Caco-2 (cell line): Measurements from ENCODE around the gene AGPAT3. TPM values are rescaled to one million over a fixed set of nuclear protein-coding genes. Genes with fewer than 3 reads are reported as not detected.

Experiments used
- BruUV-seq: library from RNA; stranded (reverse); fragments of 400-500 nt; replicated peaks from 2 replicates; lab custom pipeline; 2021; lab: Mats Ljungman, UMichigan
- CTCF ChIA-PET: fragments of 300-600 bp; sonication (Branson Sonifier 250); formaldehyde crosslinking; loops from one replicate; lab custom pipeline; 2022; ENCODE audit warnings: antibody characterized with exemption; lab: Charles Lee
- POLR2A ChIA-PET: fragments of 300-600 bp; sonication (Branson Sonifier 250); formaldehyde crosslinking; loops from one replicate; lab custom pipeline; 2022; ENCODE audit warnings: antibody characterized with exemption; lab: Charles Lee
- DNase-seq, 2 experiments: peaks; one replicate each; pipeline versions ENCODE4 v3.0.0 to v3.0.0-alpha.2; 2020 to 2022
- H3K27me3 ChIP-seq: replicated peaks from 2 replicates; pipeline ENCODE4 v1.6.0; 2011; ENCODE audit warnings: low read length; ENCODE audit not compliant: control insufficient read depth, insufficient read depth
- H3K36me3 ChIP-seq: 2 replicates; pipeline ENCODE4 v1.5.1; 2011; ENCODE audit warnings: low read length; ENCODE audit not compliant: control insufficient read depth, insufficient read depth
- H3K4me1 ChIP-seq: fragments of 250-450 bp; sonication (Bioruptor Pico); 2 replicates; pipeline ENCODE4 v1.5.1; 2020; ENCODE audit warnings: mild to moderate bottlenecking
- H3K4me3 ChIP-seq: 2 replicates; pipeline ENCODE4 v1.5.1; 2011; ENCODE audit warnings: low read depth, mild to moderate bottlenecking, control low read depth, low read length
- H3K9me3 ChIP-seq: fragments of 250-450 bp; sonication (Bioruptor Pico); 2 replicates; pipeline ENCODE4 v1.5.1; 2020; ENCODE audit warnings: mild to moderate bottlenecking, moderate library complexity
- H3K27ac Mint-ChIP-seq: one replicate; pipeline ENCODE4 v1.8.0; 2022; ENCODE audit warnings: mixed read lengths; ENCODE audit not compliant: unreplicated experiment
- H3K27me3 Mint-ChIP-seq: one replicate; pipeline ENCODE4 v1.8.0; 2022; ENCODE audit warnings: mixed read lengths; ENCODE audit not compliant: insufficient read depth, unreplicated experiment
- H3K36me3 Mint-ChIP-seq: one replicate; pipeline ENCODE4 v1.8.0; 2022; ENCODE audit warnings: mild to moderate bottlenecking, mixed read lengths; ENCODE audit not compliant: insufficient read depth, unreplicated experiment
- H3K4me1 Mint-ChIP-seq: one replicate; pipeline ENCODE4 v1.8.0; 2022; ENCODE audit warnings: low read depth, mixed read lengths; ENCODE audit not compliant: unreplicated experiment
- H3K4me3 Mint-ChIP-seq: one replicate; pipeline ENCODE4 v1.8.0; 2022; ENCODE audit warnings: mild to moderate bottlenecking, moderate library complexity, mixed read lengths; ENCODE audit not compliant: unreplicated experiment
- H3K9me3 Mint-ChIP-seq: one replicate; pipeline ENCODE4 v1.8.0; 2022; ENCODE audit warnings: mixed read lengths; ENCODE audit not compliant: unreplicated experiment
- CTCF ChIP-seq, 2 experiments: fragments of 200-600 bp in 1 of 2; IDR thresholded peaks; 1 replicate in 1 of 2; 2 replicates in 1 of 2; pipeline versions ENCODE4 v1.5.1 to v1.8.0; 2011 to 2022; ENCODE audit warnings: antibody characterized with exemption in 1 of 2, control low read depth in 1 of 2, inconsistent platforms in 1 of 2, low read depth in 1 of 2, low read length in 1 of 2, mild to moderate bottlenecking in 1 of 2, moderate library complexity in 1 of 2; ENCODE audit not compliant: insufficient read depth in 1 of 2, severe bottlenecking in 1 of 2, unreplicated experiment in 1 of 2
- intact Hi-C: fragments of 100-400 bp; cut with micrococcal nuclease; formaldehyde crosslinking; loops from one replicate; pipeline ENCODE4 v1.10.0; 2022; ENCODE audit not compliant: unreplicated experiment
- total RNA-seq: library from RNA; stranded (reverse); gene quantifications from 2 replicates; pipeline ENCODE4 v1.2.3, GENCODE V29; 2022

AGPAT3 gene
- total RNA-seq, 1 experiment from 2014 or later = 61.8 TPM

DNA sequence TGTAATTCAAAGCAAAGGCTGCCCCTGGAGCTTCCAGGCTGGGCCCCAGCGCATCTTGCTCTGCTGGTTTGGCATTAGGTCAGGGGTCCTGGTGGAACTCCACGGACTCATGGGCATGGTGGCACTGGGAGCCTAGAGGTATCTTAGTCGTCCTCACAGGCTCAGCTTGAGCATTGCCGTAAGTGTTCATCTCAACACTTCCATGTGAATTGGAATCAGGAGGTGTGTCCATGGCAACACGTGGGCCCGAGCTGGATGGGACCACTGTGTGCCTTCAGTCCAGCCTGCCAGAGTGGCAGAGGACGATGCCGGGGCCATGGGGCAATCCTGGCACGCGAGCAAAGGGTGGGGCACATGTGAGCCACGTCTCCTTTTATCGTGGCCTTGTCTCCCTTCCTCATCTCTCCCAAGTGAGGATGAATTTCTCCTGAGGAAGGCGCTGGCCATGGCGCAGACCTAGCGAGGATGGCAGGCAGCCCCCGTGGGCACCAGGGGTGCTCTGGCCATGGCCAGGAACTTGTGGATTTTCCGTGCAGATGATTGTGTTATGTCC lies 47.0 kb downstream of the AGPAT3 start:
- ChIA-PET CTCF (interaction anchor here (1.3 kb wide), 1 partner anchor 13 kb away, joined by 3 read pairs; no protein-coding TSS in a partner anchor), POLR2A (no interaction called here)

DNA sequence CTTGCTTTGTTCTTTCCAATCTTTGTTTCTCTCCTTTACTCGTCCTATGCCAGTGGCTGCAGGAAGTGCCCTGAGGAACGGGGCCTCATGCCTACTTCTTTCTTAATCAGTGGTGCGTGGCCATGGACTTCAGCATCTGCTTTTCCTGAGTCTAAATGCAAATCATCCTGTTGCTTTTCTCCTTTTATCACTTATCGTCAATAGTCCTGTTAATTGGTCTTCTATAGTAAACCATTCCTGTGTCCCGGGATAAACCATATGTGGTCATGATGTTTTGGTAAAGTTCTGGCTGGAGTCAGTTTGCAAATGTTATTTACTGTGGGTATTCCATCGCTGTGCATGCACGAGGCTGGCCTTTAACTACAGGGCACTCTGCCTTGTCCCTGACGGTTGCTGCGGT lies 47.5 kb downstream of the AGPAT3 start:
- ChIA-PET POLR2A (no interaction called here), CTCF (no interaction called here)
- no peak for TF ChIP-seq CTCF (IDR thresholded peaks at IDR 0.05; ENCODE audit: insufficient read depth in 1 of 2, low read depth in 1 of 2, low read length in 1 of 2, severe bottlenecking in 1 of 2, unreplicated experiment in 1 of 2)
- peaks cover 18% of the 10 kb centered on the region for H3K4me1 Mint-ChIP-seq
- no peak overlapping the region for H3K4me3 ChIP-seq
- H3K4me3 Mint-ChIP-seq = no peak overlapping the region
- H3K9me3 ChIP-seq = no peaks in the 10 kb centered on the region
- H3K4me1 ChIP-seq = peaks cover 18% of the 10 kb centered on the region
- DNase-seq = no peak
- H3K27ac Mint-ChIP-seq = no peak overlapping the region
- no peaks in the 10 kb centered on the region for H3K27me3 ChIP-seq
- intact Hi-C loops = no loop called here
- H3K36me3 ChIP-seq = no peaks in the 10 kb centered on the region
- BruUV-seq = no TSS peak
- H3K27me3 Mint-ChIP-seq = no peaks in the 10 kb centered on the region
- peaks cover 5% of the 10 kb centered on the region for H3K9me3 Mint-ChIP-seq
- peaks cover 6% of the 10 kb centered on the region for H3K36me3 Mint-ChIP-seq

More for the DNA sequence above, 47.0 kb downstream of the AGPAT3 start:
- Histone ChIP-seq H3K4me1 (peaks cover 18% of the 10 kb centered on the region), H3K9me3 (no peaks in the 10 kb centered on the region), H3K36me3 (no peaks in the 10 kb centered on the region), H3K4me3 (no peak overlapping the region), H3K27me3 (no peaks in the 10 kb centered on the region)
- TF ChIP-seq CTCF (IDR thresholded peaks at IDR 0.05; ENCODE audit: insufficient read depth in 1 of 2, low read depth in 1 of 2, low read length in 1 of 2, severe bottlenecking in 1 of 2, unreplicated experiment in 1 of 2) = no peak
- no TSS peak for BruUV-seq
- Mint-ChIP-seq H3K27me3 (no peaks in the 10 kb centered on the region), H3K9me3 (no peaks in the 10 kb centered on the region), H3K36me3 (peaks cover 8% of the 10 kb centered on the region), H3K4me3 (no peak overlapping the region), H3K4me1 (peaks cover 18% of the 10 kb centered on the region), H3K27ac (no peak overlapping the region)
- no peak for DNase-seq
- intact Hi-C loops = no loop called here

DNA sequence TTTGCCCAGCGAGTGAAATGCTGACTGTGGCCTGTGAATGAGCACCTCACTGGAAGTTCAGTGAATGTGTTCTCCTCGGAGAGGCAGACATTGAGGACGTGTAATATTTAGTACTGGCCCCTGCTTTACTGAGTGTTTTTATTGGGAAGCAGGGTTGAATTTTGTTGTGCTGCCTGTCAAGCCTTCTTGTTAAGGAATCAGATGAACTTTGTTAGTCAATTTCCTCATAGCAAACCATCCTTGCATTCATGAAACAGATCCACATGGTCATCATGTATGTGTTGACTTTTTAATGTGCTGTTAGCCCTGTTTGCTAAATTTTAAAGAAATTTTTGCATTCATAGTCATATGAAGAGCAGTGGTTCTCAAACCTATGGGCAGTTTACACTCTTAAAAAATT lies 47.9 kb downstream of the AGPAT3 start:
- peaks cover 9% of the 10 kb centered on the region for H3K9me3 Mint-ChIP-seq
- Histone ChIP-seq H3K4me1 (peaks cover 18% of the 10 kb centered on the region), H3K36me3 (no peaks in the 10 kb centered on the region), H3K27me3 (no peaks in the 10 kb centered on the region), H3K9me3 (no peaks in the 10 kb centered on the region), H3K4me3 (no peak overlapping the region)
- intact Hi-C loops = no loop called here
- peaks cover 6% of the 10 kb centered on the region for H3K36me3 Mint-ChIP-seq
- no peak for DNase-seq
- peaks cover 18% of the 10 kb centered on the region for H3K4me1 Mint-ChIP-seq
- H3K27ac Mint-ChIP-seq = no peak overlapping the region
- BruUV-seq = no TSS peak
- ChIA-PET CTCF (no interaction called here), POLR2A (no interaction called here)
- no peak overlapping the region for H3K4me3 Mint-ChIP-seq
- H3K27me3 Mint-ChIP-seq = no peaks in the 10 kb centered on the region
- no peak for TF ChIP-seq CTCF (IDR thresholded peaks at IDR 0.05; ENCODE audit: insufficient read depth in 1 of 2, low read depth in 1 of 2, low read length in 1 of 2, severe bottlenecking in 1 of 2, unreplicated experiment in 1 of 2)
